Islet precursor cell (in vitro differentiated cells): Measurements from ENCODE around the gene COMP.
"Not testable (repeated sequence)": the region's sequence is repeated elsewhere in the genome, so short reads cannot be mapped to it uniquely, and the experiment has no call there.

ENCODE experiments used
- DNase-seq: peaks from one replicate; pipeline ENCODE4 v3.0.0-alpha.2; 2018

The COMP gene

DNA sequence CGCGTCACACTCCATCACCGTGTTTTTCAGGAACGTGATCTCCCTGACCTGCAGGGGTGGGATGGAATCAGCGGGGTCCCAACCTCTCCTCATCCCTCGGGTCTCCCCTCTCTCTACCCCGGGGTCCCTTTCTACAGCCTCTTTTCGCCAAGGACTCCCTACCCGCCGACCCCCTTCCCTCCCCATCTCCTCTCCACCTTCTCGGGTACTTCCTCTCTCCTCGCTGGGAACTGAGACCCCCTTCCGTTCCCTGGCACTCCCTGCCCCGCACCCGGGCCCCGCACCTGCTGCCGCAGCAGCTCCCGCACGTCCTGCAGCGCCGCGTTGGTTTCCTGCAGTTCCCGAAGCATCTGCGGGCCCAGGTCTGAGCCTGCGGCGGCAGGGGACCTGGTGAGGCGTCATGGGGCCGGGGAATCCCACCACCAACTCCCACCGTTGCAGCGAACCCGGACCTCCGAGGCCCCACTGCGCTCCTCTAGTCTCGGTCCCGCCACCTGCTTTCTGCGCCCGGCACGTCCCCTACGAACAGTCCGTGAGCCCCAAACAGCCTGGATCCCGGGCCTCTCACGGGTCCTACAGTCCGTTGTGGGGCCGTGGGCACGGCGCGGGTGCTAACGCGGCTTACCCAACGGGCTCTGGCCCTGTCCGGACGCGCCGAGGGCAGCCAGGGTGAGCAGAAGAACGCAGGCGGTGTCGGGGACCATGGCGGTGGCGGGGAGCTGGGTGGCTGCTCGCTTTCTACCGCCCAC lies at the start of gene COMP:
TSS of gene COMP (minus strand) at position 740 of the 749 bp plus-strand sequence. CDS start at position 704, 36 bp downstream.
- DNase-seq, result no peak

DNA sequence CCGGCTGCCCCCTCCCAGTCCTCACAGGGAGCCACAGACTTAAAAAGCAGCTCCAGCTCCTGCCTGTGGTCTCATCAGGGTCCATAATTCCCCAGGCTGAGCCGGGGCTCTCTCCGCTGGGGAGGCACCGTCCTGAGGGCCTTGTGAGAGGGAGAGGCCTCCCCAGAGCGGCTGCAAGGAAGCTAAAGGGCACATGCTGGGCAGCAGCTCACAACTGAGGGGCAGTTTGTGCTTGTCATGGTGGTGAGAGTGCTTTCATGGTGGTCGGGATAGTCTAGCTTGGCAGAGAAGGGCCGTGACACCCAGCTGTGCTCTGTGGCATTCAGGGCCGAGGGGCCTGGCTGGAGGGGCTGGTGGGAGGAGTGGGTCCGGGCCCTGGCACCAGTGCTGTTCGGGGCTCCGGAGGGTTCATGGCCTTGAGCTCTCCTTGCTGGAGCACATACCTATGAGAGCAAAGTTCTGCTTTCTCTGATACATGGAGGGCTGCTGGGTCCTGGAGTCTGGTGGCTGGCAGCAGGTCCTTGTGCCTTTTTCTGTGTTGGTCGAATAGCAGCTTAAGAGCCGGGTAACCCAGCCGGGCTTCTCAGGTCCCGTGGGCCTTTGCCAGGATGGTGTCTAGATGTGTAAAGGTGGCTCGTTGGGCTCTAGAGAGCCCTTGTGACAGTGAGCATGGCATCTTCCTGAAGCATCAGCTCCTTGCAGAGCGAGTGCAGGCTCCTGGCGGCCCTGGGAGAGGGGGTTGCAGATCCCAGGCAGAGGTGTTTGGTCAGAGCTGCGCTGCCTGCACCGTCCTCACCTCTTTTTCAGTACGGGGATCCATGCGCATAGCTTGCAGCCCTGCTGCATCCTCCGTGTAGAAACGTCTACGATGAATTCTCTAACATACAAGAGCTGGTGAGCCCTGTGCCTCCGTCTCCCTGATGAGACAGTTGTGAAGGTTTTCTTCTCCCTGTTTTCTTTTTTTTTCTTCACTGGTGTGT lies 49.5 kb upstream of the COMP start:
- no peak for DNase-seq

DNA sequence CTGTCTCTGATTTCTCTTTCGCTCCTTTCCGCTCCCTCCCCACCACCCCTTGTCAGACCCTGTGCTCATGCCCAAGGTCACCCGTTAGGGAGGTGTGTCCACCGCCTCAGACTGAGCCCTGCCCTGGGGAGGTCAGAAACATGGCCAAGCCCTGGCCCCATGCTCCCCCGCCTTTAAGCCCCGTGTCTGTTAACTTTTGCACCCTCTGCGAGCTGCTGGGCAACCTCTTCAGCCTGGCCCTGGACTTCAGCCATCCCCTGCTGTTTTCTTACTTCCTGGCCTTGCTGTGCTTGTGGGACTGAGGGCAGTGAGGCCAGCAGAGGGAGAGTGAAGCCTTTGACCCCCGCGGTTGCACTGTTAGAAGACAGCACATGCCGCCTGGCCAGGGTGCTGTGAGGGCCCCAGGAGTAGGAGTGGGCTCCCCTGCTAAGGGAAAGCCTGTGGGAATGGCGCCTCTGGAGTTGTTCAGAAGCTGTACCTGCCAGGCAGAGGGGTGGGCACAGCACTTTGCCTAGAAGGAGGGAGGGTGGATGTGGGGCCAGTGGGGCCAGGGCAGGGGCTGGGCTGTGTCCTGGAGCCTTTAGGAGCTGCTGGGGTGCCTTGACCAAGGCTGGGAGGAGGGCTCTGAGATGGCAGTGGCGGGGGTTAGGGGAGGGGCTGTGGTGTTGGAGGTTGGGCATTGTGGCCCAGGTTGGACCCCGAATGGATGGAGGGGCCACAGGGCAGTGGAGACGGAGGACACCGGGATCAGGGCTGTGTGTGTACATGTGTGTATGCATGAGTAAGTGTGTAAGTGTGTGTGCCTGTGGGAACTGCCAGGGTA lies 48.6 kb upstream of the COMP start:
- no peak for DNase-seq

DNA sequence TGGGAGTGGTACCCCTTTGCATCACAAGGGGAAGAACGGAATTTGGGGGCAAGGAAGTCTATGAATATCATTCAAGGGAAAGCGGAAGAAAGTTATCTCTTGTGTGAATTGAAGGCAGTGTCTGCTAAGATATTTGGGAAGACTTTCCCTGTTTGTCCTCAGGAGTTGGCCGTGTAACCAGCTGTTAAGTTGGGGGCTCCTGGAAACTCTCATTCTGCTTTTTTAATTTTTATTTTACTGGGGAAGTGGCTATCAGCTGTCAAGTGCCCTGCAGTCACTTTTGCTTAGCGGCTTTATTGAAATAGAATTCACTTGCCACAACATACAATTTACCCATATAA lies 43.5 kb upstream of the COMP start:
- no peak for DNase-seq

DNA sequence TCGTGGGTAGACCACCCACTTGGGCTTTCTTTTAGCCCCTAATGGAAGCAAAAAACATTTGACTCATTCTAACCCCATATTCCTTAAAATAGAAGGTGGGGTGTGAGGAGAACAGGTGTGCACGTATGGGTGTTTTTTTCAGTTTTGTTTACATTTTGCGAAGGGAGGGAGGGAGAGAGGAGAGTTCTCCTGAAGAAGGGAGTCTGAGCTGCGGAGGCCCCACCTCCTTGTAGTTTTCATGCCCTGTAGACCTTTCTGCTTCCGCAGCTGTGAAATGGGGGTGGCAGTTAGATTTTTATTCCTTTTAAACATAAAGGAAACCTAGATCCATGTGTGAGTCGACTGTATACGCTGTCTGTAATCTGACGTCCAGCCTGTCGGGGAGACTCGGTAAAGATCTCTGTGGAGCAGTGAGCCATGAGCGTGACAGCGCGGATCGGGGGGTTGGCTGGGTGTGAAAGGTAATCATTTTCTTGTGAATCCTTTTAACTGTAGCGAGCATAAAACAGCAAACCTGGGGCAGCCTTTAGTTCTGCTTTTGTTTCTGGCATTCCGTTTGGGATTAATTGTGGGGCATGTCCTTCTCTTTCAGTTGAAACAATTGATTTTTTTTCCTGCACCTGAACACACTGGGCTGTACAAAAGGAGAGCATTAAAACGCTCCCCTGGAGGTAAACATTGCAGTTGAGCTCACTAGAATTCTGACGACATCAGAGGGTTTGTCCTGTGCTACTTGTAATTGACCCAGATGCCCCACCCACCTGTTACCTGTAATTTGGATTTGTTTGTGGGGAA lies 42.9 kb upstream of the COMP start:
- no peak for DNase-seq

DNA sequence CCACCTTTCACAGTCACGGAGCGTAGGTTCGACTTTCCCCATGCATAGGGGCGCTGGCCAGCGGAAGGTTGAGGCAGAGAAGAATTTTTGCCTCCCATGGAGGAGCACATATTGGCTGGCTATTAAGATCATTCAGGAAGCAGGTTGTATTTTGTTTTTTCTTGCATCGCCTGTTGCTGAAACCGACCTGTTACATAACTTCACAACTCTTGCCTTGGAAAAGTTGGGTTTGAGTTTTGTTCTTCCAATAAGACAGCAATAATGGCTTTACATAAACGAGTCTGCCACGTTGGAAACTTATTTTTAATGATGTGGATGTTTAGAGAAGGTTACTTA lies 42.0 kb upstream of the COMP start:
- no peak for DNase-seq

DNA sequence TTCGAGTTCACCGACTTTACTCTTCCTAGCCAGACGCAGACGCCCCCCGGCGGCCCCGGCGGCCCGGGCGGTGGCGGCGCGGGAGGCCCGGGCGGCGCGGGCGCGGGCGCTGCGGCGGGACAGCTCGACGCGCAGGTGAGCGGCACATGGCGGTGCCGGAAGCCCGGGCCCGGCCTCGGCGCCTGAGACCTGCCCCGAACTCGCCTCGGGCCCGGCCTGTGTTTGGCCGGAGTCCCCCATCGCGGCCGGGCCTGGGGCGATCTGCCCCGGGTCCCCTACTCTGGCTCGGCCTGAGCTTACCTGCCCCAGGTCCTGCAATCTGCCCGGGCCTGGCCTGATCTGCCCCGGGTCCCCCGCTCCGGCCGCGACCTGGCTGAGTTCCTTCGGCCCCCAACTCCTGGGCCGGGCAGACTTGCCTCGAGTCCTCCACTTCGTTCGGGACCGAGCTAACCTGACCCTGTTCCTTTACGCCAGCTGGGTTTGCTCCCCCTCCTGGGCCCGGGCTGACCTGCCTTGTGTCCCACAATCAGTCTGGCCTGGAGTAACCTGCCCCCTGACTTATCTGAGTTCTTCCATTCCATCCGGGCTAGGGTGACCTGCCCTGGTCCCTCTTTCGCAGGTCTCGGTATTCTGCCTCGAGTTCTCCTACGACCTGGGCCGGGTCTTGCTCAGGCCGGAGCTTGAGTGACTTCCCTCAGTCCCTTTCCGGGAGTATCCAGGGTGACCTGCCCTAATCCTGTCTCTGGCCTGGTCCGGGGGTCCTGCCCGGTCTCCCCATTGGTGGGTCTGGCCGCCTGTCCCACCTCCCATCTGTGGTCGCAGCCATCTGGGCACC lies 41.4 kb upstream of the COMP start:
- DNase-seq, result peak; percentile 75

DNA sequence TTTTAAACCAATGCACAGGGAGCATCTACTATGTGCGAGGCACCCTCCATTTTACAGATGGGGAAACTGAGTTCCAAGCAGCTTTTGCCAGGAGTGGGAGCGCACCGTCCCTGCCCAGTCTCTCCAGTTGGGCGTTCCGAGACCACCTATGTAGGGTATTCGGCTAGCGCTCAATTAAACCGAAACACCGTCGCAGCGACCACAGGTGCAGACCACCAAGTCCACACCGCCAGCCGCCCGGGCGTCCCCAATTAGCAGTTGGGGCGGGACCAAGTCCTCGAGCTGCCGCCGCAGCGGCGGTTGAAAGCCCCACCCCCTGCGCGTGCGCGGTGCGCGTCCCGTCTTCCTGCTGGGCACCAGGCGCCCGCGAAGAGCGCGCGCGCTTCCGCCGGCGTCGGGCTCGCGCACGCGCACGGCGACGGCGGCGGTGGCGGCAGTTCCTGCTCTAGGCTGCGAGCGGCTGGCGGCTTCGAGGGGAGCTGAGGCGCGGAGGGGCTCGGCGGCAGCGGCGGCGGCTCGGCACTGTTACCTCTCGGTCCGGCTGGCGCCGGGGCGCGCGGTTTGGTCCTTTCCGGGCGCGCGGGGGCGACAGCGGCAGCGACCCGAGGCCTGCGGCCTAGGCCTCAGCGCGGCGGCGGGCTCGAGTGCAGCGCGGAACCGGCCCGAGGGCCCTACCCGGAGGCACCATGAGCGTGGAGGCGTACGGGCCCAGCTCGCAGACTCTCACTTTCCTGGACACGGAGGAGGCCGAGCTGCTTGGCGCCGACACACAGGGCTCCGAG lies 40.6 kb upstream of the COMP start, which contains the start of gene UPF1:
TSS of gene UPF1 (plus strand) at position 436 of the 782 bp plus-strand sequence. CDS start at position 687, 251 bp downstream.
- DNase-seq, result peak; percentile 96

DNA sequence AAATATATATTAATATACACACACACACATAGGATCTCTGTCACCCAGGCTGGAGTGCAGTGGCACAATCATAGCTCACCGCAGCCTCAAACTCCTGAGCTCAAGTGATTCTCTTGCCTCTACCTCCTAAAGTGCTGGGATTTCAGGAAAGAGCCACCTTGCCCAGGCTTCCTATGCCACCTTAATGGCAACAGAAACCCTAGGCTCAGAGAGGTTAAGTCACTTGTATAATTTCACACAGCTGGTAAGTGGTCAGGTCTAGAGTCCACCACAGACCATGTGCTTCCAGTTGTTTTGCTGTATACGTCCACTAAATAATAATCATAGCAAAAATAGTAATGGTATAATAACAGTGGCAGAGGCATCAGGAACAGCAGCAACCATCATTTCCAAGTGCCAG lies 39.4 kb upstream of the COMP start:
- DNase-seq, result no peak

DNA sequence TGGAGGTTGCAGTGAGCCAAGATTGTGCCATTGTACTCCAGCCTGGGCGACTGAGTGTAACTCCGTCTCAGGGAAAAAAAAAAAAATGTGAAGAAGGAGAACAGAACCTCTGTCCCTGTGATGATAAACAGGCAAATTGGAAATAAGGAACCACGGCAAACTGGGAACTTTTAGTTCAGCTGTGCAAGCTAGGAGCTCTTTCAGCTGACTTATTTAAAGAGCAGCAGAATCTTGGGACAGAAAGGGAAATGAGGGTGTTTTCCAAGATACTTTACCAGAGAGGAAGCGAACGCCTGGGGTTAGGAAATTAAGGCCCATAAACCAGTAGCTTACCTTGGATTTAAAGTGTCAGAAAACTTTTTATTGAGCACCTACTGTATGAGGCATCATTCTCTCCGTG lies 37.7 kb upstream of the COMP start:
- DNase-seq, result no peak

DNA sequence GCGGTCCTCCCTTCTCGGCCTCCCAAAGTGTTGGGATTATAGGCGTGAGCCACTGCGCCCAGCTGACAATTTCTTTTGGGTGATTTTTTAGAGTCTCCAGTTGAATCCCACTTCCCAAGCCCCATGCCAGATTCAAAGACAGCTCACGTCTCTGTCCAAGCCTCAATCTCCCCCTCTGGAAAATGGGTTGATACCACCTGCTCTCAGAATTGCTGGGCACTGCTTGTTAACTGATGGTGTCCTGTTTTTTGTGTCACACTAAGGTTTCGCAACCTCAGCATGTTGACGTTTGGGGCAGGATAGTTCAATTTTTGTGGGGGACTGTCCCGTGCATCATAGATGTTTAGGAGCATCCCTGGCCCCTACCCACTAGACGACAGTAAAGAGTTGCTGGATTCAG lies 26.5 kb upstream of the COMP start:
- no peak for DNase-seq

DNA sequence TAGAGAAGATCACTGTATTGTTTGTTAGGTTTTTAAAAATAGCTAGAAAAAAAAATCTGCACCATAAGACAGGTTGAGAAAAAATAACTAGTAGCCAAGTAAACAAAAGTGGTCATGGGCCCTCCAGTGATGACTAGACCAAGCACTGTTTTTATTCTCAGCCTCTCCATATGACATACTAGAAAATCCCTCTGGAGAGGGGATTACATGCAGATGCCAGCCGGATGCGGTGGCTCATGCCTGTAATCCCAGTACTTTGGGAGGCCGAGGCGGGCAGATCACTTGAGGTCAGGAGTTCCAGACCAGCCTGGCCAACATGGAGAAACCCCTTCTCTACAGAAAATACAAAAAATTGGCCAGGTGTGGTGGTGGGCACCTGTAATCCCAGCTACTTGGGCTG lies 25.5 kb upstream of the COMP start:
- DNase-seq, result not testable (repeated sequence)

DNA sequence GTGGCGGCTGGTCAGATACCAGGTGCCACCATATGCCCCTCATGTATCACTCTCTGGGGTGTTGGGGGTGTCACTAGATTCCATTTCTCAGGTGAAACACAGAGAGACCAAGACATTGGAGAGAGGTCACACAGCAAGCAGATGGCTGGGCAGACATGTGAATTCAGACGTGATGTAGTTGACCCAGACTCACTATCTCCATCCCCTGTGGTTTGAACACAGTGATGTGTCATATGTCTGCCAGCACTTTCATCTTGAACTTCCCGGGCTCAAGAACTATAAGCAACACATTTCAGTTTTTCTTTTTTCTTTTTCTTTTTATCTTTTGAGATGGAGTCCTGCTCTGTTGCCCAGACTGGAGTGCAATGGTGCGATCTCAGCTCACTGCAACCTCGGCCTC lies 24.6 kb upstream of the COMP start:
- DNase-seq, result no peak

DNA sequence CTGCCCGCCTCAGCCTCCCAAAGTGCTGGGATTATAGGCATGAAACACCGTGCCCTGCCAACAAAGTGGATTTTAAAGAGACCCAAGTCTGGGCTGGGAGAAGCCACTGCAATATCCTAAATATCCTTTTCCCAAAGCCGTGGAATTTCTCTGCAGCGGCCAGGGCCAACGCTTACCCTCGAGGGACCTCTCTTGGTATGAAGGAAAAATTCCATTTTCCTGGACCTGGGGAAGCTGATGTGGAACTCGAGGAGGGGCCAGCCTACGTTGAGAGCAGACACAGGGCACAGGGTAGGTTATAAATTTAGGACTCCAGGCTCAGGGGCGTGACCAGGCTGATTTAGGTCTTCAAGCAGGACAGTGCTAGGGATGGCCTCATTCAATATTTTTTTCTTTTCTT lies 23.0 kb upstream of the COMP start:
- no peak for DNase-seq

DNA sequence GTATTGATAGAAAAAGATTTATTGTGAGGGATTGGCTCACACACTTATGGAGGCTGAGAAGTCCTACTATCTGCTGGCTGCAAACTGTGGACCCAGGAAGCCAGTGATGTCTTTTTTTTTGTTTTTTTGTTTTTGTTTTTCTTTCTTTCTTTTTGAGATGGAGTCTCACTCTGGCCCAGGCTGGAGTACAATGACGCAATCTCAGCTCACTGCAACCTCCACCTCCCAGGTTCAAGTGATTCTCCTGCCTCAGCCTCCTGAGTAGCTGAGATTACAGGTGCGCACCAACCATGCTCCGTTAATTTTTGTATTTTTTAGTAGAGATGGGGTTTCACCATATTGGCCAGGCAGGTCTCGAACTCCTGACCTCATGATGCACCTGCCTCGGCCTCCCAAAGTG lies 20.5 kb upstream of the COMP start:
- DNase-seq, result not testable (repeated sequence)

DNA sequence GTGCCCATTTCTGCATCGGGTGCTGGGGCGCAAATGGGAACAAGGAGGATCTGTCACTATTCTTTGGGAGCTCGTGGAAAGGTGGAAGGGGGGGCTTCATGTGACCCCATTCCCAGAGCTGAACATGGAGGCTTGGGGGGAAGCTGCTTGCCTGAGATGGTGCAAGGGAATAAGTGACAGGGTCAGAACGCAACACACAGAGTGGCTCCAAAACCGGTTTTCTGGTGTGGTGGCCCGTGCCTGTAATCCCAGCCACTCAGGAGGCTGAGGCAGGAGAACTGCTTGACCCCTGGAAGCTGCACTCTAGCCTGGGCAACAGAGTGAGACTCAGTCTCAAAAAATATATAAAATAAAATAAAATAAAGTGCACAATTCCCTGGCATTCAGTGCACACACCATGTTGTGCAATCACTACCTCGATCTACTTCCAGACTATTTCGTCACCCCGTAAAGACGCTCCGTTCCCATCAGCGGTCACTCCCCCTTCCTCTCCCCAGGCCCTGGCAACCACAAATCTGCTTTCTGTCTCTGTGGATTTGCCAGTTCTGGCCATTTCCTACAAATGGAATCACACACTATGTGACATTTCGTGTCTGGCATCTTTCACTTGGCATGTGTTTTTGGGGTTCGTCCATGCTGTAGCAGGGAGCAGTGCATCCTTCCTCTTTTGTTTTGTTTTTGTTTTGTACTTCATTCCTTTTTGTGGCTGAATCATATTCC lies 18.2 kb upstream of the COMP start:
- DNase-seq, result no peak

DNA sequence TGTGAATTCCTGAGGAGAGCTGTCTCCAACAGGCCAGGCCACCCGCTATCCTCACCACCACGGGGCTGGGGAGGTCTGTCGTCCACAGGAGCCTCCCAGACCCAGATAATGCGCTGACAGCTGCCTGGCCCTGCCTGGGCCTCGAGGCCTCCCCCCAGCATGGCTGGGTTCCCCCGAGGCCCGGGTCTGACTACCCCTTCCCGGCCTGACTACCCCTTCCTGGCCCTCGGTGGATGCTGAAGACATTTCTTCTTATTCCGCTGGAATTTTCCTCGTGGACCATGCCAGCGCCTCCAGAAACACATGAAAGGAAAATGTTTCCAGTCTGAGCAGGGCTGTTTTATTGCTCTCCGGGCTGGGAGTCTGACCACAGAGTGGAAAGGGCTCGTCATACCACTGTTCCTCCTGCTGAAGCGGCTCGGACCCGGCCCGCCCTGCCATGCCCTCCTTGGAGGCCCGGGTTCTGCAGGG lies 16.8 kb upstream of the COMP start:
- no peak for DNase-seq

DNA sequence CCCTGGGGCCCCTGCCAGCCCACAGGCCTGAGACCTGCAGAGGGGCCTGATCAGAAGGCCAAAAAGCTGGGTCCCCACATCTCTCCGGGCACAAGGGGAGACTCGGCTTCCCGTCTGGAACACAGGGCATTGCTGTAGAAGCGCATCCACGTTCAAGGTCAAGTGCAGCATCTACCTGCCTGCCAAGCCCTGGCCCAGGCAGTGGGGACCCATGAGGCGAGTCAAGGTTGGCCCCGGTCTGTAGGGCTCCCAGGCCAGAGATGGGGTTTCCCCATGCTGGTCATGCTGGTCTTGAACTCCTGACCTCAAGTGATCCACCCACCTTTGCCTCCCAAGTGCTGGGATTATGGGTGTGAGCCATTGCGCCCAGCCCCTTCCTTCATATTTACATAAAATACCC lies 13.5 kb upstream of the COMP start:
- no peak for DNase-seq

DNA sequence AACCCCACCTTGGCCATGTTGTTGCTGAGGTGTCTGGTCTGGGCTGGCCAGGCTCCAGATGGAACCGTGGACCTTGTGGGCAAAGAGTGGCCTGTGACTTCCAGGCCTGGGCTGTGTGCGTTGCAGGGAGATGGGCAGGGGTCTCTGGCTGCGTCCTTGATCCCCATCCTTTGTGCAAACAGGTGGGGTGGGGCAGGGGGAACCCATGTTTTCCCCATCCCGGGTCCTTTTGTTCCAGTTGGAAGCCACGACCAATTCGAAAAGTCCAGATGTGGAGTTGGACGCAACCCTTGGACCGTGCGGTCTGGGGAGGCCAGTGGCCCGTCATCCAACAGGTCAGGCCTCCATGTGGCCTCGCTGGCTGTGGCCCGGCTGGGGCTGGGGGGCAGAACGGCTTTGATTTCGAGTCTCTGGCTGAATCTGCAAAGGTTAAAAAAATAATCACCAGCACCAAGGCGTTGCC lies 13.1 kb upstream of the COMP start:
- no peak for DNase-seq
